Endothelial cell of umbilical vein (primary cell): ENCODE data around the gene CNTNAP2.

Source experiments
- EZH2 ChIP-seq: IDR thresholded peaks from 2 replicates; pipeline ENCODE4 v1.6.1; 2012; ENCODE audit warnings: borderline replicate concordance, low read depth, mild to moderate bottlenecking, moderate library complexity, low read length, inconsistent platforms; ENCODE audit not compliant: severe bottlenecking
- FOS ChIP-seq: IDR thresholded peaks from 2 replicates; pipeline ENCODE4 v1.6.1; 2011; ENCODE audit warnings: mild to moderate bottlenecking, low read length, moderate library complexity, borderline replicate concordance; ENCODE audit not compliant: insufficient read depth
- JUN ChIP-seq: IDR thresholded peaks from 2 replicates; pipeline ENCODE4 v1.6.1; 2011; ENCODE audit warnings: borderline replicate concordance, low read depth; ENCODE audit not compliant: insufficient read length, insufficient read depth
- MYC ChIP-seq: IDR thresholded peaks from one replicate; pipeline ENCODE4 v1.6.1; 2011; ENCODE audit warnings: mild to moderate bottlenecking, low read depth, low read length
- POLR2A ChIP-seq: IDR thresholded peaks from 2 replicates; pipeline ENCODE4 v1.6.1; 2012; ENCODE audit warnings: low read depth, mild to moderate bottlenecking, control low read depth, low read length
- TF ChIP-seq, protein P1 (sequence below): IDR thresholded peaks from 2 replicates; pipeline ENCODE4 v1.6.1; 2011; ENCODE audit not compliant: insufficient read depth, insufficient read length
- TF ChIP-seq, protein P2 (sequence below), 2 donors: IDR thresholded peaks; 1 replicate in 1 of 2; 2 replicates in 1 of 2; pipeline ENCODE4 v1.5.1; 2011; ENCODE audit warnings: low read length in 2 of 2, mild to moderate bottlenecking in 2 of 2, moderate library complexity in 2 of 2, control low read depth in 1 of 2, inconsistent platforms in 1 of 2, low read depth in 1 of 2; ENCODE audit not compliant: insufficient read depth in 1 of 2; ENCODE audit errors: extremely low read depth in 1 of 2

DNA sequence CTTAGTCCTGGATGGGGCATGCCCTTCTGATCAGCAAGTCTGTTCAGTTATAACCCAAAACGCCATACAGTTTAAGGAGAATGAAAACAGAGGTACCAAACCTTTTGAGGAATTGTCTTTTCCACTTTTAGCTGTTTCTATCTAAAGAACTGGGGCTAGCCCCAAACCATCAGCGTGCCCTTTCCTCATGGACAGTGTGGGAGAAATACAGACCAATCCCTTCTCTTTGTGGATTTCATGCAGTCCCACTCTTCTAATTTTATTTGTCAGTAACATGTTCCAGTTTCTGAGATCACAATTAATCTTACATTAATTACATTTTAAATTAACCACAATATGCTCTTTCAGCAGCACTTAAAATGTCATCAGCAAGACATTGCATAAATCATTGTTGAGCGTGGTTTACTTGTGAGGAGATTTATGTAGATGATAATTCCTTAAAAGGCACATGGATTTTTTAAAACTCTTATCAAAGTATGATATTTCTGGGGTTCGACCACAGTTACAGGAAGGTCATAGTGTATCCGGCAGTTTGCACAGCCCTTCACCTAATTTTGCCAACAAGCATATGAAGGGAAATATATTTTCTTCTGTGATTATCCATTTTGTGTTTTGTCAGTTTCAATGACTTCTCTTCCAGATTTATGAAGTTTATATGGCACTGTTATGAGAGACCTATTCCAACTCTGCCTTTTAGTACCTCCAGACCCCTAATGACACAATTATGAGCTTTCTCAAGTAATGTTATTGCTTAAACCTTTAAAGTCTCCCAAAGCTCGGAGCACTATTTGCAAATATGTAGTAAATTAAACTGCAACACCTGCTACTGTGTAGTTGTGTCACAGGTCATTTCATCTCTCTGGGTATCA is 1605.6 kb downstream of the CNTNAP2 start:
- TF ChIP-seq FOS (no peak), EZH2 (no peak), MYC (no peak), POLR2A (no peak), JUN (no peak)
- TF ChIP-seq, protein P1, sequence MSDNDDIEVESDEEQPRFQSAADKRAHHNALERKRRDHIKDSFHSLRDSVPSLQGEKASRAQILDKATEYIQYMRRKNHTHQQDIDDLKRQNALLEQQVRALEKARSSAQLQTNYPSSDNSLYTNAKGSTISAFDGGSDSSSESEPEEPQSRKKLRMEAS, result no peak
- TF ChIP-seq, protein P2, sequence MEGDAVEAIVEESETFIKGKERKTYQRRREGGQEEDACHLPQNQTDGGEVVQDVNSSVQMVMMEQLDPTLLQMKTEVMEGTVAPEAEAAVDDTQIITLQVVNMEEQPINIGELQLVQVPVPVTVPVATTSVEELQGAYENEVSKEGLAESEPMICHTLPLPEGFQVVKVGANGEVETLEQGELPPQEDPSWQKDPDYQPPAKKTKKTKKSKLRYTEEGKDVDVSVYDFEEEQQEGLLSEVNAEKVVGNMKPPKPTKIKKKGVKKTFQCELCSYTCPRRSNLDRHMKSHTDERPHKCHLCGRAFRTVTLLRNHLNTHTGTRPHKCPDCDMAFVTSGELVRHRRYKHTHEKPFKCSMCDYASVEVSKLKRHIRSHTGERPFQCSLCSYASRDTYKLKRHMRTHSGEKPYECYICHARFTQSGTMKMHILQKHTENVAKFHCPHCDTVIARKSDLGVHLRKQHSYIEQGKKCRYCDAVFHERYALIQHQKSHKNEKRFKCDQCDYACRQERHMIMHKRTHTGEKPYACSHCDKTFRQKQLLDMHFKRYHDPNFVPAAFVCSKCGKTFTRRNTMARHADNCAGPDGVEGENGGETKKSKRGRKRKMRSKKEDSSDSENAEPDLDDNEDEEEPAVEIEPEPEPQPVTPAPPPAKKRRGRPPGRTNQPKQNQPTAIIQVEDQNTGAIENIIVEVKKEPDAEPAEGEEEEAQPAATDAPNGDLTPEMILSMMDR (IDR thresholded peaks at IDR 0.05; ENCODE audit: extremely low read depth in 1 of 2, insufficient read depth in 1 of 2, low read depth in 1 of 2, low read length in 2 of 2), result no peak
